HG02852 (cell line): Measurements from ENCODE around the gene SEPTIN12.

Experiments
- ATAC-seq: cut with Tn5 transposase; IDR thresholded peaks from one replicate; pipeline ENCODE4 v1.9.1; 2021; ENCODE audit warnings: mild to moderate bottlenecking, moderate library complexity; ENCODE audit not compliant: unreplicated experiment

SEPTIN12 gene

DNA sequence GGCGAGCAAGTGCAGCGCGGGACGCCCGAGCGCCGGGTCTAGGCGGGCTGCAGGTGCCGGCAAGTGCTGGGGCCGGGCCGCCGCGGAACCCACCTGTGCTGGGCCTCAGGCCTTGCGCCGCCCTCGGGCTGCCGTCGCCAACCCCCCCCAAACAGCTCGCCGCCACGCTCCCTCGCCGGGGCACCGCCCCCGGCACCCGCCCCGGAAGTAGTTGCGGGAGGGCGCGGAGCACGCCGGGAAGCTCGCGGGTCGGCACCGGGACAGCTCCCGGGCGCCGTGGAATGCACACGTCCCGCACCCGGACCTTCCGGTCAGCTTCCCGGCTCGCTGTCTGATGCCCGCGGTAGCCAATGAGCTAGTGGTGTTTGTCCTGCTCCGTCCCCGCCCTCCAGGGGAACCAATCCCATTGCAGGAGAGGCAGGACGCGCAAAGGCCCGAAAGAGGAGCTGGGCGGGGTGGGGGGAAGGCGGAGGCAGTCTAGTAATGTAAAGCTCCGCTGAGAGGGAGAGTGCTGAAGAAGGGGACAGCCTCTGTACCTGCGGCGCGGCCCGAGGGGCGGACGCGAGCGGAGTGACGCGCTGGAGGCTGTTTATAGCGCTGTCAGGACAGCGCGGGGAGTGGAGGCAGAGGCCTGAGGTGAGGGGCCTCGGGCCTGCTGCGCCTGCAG lies 53.9 kb downstream of the SEPTIN12 start, which contains the start of the genes ANKS3 and DNAAF8:
Gene ANKS3 (minus strand): TSS at position 209 of the 667 bp plus-strand sequence. CDS start 4,122 bp downstream, outside the sequence.
Gene DNAAF8 (plus strand): TSS at position 475 of the 667 bp plus-strand sequence. CDS start 1,978 bp downstream, outside the sequence.
- peak; percentile 81 for ATAC-seq

DNA sequence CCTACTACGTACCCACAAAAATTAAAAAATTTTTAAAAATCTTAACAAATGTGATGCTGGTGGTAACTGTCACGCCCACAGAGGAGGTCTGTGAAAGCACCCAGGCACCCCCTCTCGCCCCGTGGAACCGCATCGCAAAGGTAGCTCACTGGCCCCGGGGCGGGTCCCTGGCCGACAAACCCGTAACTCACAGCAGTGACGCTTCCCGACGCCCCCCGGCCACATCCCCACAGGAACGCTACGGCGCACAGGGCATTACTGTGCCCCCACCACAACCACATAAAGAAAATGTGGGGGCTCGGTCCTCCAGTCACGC lies 54.4 kb downstream of the SEPTIN12 start:
- ATAC-seq, result peak; percentile 9

DNA sequence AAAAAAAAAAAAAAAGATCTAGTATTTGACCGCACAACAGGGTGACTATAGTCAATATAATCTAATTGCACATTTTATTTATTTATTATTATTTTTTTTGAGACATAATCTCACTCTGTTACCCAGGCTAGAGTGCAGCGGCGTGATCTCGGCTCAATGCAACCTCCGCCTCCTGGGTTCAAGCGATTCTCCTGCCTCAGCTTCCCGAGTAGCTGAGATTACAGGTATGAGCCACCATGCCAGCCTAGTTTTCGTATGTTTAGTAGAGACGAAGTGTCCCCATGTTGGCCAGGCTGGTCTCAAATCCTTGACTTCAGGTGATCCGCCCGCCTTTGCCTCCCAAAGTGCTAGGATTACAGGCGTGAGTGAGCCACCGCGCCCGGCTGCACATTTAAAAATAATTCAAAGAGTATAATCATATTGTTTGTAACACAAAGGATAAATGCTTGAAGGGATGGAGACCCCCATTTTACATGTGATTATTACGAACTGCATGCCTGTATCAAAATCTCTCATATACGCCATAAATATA lies 54.9 kb downstream of the SEPTIN12 start:
- no peak for ATAC-seq

DNA sequence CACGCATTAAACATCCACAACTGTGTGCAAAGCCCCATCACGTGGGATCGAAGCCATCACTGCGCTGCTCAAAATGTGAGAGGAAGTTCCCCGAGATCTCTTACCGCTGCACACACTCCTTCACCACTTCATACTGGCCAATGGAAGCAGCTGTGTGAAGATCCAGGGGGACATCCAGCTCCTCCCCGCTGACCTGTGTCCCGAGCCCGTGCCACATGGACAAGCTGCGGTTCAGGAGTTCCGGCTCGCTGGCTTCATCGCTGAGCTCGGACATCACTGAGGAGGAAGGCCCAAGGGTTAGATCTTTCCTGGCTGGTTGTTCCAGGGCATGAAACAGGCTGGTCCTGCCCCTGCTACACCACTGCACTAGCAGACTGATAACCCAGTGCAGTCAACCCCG lies 58.3 kb downstream of the SEPTIN12 start:
- ATAC-seq, result no peak

DNA sequence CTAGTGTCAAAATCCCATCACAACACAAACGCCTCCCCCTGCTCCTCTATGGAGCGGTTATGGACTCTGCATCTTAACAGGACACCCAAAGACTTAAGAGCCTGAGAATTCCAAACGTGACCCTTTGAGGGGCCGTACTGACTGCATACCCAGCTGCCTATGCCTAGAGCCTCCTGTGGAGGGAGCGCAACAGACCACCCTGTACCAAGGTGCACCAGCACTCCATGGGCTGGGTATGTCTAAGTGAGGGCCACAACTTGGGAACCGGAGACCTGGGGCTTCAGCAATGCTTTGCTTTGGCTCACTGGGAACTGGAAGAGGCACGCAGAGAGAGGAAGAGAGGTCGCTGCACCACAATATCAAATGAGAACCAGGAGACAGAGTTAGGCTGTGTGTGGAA lies 59.5 kb downstream of the SEPTIN12 start:
- no peak for ATAC-seq
